Middle frontal gyrus (tissue), 1 donor: ENCODE data around the gene MT3.

Source experiments
- DNase-seq: peaks from one replicate; pipeline ENCODE4 v3.0.0-alpha.2; 2015; ENCODE audit warnings: low spot score; ENCODE audit errors: extremely low spot score

Gene MT3

DNA sequence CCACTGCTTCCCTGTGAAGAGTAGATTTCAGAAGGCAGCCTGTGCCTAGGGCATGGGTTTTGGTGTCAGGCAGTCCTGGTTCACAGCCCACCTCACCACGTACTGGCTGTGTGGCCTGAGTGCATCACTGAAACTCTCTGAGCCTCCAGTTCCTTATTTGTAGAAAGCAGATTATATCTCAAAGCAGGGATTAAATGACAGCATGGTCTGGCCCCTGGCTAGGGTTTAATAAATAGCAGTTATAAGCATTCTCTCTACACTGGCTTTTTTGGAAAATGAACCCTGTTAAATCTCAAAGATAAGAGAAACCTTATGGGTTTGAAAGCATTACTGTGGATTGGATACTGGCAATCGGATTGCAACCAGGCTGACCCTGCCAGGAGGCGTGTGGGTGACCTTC, 40.2 kb downstream of the MT3 start:
- no peak for DNase-seq

DNA sequence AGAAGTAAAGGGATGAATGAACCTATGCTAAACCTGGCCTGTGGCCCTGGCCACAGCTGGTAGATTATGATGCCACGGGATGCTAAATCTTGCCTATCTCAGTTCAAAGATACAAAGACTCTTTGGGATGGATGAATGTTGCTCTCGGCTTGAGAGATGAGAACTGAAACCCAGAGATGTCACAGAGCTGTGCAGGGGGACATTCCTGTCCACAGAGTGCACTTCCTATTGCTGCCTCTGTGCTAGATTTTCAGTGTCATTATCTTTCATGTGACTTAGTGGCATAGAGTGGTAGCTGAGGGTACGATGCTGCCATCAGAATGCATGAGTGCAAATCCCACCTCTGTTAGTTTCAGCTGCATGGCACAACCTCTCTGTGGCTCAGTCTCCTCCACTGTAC, 40.8 kb downstream of the MT3 start:
- DNase-seq: no peak

DNA sequence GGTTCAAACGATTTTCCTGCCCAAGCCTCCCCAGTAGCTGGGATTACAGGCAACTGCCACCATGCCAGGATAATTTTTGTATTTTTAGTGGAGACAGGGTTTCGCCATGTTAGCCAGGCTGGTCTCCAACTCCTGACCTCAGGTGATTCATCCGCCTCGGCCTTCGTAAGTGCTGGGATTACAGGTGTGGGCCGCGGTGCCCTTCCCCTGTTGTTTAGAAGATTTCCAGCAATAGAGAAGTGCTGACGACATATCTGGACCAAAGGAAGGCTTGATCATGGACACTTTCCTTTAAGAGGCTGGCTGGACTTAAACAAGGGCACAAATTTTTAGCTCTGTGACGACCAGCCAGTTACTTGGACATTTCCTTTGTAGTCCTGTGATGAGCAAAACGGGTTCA, 41.9 kb downstream of the MT3 start:
- DNase-seq: no peak

DNA sequence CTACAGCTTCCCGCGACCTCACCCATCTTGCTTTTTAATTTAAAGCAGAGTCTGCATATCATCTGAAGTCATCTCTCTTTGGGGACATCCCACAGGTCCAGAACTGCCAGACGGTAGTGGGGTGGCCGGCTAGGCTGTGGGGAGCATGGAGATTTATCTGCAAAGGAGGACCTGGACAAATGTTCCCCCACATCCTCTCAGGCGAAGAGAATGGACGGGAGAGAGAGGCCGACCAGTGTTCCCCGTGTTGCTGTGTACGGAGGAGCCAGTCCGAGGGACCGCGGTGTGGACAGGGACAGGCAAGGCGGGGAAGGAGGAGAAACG, 42.5 kb downstream of the MT3 start:
- no peak for DNase-seq

DNA sequence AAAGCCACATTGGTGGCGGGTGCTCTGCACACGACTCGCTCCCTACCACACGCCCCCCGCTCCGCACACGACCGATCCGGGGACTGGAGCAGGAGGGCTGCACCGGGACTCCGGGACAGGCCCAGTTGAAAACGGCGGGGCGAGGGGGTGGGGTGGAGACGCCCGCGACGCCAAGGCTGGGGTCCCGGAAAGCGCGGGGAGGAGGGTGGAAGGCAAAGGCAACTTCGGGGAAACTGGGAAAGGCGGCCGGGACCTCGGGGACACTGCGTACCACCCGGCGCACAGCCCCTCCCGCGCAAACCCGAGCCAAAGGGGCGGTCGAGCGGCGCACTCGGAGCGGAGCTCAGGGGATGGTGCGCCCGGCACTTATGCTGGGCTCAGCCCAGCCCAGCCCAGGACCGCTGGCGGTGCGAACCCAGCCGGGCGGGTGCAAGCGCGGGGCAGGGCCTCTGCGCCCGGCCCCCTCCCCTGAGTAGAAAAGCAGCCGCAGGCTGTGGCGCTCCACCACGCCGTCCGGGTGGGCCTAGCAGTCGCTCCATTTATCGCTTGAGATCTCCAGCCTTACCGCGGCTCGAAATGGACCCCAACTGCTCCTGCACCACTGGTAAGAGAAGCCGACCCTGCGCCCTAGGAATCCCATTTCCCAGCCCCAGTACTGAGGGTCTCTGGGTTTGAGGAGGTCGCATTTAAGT, 43.0 kb downstream of the MT3 start, which contains the start of gene MT1M:
Gene MT1M (plus strand): TSS at position 504 of the 692 bp plus-strand sequence. CDS start 73 bp downstream, at position 577.
- no peak for DNase-seq

DNA sequence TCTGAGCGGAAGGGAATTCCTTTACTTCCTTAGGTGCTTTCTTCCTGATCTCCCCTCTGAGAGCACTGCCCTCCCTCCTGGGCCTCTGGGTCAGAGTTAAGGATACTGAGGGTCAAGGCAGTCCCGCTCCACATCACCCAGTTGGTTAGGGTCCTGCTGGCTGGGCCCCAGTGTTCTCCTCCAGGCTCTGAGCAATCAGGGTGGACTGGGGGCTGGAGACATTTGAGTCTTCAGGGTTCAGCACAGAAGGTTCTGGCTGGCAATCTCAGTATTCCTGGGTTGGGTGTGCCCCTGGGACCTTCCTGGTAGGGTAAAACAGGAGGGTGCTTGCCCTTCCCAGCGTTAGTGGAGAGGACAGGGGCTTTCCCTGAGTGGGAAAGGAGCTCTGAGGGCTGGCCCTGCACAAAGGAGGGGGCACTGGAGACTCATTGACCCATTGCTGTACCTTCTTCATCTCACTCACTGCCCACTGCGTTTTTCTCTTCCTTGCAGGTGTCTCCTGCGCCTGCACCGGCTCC, 43.6 kb downstream of the MT3 start:
- DNase-seq: no peak

DNA sequence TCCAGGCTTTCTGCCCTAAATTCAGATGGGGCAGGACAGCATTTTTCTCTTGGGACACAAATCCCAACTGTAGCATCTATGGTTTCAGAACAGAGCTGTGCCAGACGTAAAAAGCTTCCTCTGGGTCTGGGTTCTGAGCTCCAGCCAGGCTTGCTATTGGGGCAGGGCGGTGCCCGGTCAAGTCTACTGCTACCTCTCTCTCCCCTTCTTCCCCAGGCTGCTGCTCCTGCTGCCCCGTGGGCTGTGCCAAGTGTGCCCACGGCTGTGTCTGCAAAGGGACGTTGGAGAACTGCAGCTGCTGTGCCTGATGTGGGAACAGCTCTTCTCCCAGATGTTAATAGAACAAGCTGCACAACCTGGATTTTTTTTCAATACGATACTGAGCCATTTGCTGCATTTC, 44.2 kb downstream of the MT3 start:
- DNase-seq: no peak

DNA sequence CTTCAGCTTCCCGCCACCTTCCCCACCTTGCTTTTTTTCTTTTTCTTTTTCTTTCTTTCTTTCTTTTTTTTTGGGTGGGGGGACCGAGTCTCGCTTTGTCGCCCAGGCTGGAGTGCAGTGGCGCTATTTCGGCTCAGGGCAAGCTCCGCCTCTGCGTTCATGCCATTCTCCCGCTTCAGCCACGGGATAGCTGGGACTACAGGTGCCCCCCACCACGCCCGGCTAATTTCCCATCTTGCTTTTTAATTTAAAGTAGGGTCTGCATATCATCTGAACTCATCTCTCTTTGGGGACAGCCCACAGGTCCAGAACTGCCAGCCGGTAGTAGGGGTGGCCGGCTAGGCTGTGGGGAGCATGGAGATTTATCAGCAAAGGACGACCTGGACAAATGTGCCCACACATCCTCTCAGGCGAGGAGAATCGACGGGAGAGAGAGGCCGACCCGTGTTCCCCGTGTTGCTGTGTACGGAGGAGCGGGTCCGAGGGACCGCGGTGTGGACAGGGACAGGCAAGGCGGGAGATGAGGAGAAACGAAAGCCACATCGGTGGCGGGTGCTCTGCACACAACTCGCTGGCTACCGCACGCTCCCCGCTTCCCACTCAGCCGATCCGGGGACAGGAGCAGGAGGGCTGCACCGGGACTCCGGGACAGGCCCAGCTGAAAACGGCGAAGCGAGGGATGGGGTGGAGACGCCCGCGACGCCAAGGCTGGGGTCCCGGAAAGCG, 45.5 kb downstream of the MT3 start:
- no peak for DNase-seq

DNA sequence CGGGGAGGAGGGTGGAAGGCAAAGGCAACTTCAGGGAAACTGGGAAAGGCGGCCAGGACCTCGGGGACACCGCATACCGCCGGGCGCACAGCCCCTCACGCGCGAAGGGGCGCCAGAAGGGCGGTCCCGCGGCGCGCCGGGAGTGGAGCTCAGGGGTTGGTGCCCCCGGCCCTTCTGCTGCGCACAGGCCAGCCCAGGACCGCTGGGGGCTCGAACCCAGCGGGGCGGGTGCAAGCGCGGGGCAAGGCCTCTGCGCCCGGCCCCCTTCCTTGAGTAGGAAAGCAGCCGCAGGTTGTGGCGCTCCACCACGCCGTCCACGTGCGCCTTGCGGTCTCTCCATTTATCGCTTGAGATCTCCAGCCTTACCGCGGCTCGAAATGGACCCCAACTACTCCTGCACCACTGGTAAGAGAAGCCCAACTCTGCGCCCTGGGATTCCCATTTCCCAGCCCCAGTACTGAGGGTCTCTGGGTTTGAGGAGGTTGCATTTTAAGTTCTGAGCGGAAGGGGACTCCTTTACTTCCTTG, 46.2 kb downstream of the MT3 start:
- DNase-seq: no peak

DNA sequence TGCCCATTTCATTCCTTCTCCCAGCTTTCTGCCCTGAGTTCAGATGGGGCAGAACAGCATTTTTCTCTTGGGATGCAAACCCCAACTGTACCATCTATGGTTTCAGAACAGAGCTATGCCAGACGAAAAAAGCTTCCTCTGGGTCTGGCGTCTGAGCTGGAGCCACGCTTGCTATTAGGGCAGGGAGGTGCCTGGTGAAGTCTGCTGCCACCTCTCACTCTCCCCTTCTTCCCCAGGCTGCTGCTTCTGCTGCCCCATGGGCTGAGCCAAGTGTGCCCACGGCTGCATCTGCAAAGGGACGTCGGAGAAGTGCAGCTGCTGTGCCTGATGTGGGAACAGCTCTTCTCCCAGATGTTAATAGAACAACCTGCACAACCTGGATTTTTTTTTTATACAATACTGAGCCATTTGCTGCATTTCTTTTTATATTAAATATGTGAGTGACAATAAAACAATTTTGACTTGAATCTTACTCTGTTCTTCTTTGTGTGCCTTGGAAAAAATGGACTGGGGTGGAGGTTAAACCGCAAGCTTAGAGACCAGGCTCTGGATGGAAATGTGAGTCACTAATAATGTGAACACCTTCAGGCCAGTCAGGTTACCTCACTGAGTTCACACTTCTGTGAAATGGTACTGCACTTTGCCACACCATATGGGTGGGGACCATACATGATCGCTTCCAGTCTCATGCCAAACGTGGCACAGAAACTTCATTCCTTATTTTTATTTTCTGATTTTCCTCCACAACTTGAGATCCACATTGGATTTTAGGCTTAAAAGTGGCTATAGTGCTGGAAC, 47.5 kb downstream of the MT3 start:
- no peak for DNase-seq

DNA sequence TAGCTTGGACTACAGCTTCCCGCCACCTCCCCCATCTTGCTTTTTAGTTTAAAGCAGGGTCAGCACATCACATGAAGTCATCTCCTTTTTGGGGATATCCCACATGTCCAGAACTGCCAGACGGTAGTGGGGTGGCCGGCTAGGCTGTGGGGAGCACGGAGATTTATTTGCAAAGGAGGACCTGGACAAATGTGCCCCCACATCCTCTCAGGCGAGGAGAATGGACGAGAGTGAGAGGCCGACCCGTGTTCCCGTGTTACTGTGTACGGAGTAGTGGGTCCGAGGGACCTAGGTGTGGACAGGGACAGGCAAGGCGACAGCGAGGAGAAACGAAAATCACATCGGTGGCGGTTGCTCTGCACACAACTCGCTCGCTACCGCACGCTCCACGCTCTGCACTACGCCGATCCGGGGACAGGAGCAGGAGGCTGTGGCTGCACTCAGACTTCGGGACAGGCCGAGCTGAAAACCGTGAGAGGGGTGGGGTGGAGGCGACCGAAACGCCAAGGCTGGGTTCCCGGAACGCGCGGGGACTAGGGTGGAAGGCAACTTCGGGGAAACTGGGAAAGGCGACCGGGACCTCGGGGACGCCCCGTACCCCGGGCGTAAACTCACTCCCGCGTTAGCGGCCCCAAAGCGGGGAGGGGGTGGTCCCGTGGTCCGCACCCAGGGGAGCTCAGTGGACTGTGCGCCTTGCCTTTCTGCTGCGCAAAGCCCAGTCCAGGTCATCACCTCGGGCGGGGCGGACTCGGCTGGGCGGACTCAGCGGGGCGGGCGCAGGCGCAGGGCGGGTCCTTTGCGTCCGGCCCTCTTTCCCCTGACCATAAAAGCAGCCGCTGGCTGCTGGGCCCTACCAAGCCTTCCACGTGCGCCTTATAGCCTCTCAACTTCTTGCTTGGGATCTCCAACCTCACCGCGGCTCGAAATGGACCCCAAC, 48.8 kb downstream of the MT3 start, which contains the start of gene MT1A:
Gene MT1A (plus strand): TSS at position 853 of the 937 bp plus-strand sequence. CDS start 73 bp downstream, at position 926.
- no peak for DNase-seq

DNA sequence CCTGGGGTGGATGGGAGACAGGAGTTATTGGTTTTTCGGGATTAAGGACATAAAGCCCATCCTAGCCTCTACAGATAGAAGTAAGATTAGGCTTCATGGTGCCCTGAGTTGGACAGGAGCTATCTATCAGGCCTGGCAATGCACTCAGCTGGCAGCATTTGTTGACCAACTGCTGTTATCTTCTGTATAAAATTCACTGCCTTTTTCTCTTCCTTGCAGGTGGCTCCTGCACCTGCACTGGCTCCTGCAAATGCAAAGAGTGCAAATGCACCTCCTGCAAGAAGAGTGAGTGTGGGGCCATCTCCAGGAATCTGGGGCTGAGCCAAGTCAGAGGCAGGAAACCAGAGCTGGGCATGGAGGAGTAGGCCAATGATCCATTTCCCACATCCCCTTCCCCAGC, 49.7 kb downstream of the MT3 start:
- no peak for DNase-seq

DNA sequence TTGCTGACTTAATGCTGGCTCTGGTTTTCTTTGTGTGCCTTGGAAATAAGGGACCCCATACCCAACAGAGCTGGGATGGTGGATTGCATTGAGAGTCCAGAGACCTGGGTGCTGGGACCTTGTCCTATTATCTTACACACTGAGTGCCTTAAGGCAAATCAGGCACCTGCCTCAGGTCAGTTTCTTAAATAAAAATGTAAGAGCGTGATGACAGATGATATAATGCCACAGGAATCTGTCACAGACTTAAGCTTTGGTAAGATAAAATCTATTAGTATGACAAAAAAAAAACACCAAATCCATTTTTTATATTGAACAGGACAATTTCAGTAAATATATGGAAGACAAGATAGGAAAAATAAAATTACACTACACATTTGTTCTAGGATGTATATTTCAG, 50.7 kb downstream of the MT3 start:
- no peak for DNase-seq
